NCI-H146 treated with DMSO at 0.1 percent for 48 hours (cell line): ENCODE results near the gene KCNA1.
A peak's percentile ranks its signal among the peaks of the same experiment; 100 is the strongest.
"Not testable (repeated sequence)": the region's sequence is repeated elsewhere in the genome, so short reads cannot be mapped to it uniquely, and the experiment has no call there.

ENCODE experiments used
- DNase-seq: peaks from one replicate; lab custom pipeline; 2025; ENCODE audit not compliant: unreplicated experiment; lab: John Stamatoyannopoulos, UW

Gene KCNA1

DNA sequence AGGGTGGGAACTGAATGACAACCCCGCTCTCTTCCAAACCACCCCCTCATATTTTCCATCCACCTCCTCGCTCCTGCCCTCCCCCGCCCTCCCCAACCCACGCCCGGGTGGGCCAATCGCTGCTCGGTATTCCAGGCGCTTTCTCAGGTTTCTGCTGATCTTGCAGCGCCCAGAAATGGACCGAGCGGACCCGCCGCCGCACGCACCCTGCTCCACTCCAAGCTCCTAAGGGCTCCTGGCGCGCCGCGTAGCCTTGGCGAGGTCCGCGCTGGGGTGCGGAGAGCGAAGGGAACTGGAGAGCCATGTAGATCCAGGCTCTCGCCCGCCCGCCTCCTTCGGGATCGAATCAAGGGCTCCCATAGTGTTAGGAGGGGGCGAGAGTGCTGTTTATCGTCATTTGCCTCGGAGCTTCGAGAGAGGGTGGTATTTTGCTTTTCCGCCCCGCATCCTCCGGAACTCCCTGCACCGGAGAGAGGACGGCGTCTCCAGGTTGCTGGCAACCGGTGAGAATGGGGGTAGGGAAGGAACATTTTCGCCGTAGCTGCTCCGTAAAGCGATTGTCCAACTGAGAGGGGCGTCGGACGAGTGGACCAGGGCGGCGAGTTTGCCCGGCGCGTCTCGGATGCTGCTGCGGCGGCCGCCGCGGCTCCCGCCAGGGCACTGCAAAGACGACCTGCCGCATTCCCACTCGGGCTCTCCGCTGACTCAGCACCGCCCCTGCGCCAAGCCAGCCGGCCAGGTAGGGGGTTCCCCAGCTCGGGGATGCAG is at the start of gene KCNA1:
Gene KCNA1 (plus strand): TSS at position 172 of the 768 bp plus-strand sequence. CDS start 1,474 bp downstream, outside the sequence.
- peak; percentile 56 for DNase-seq

GRCh38 chr12:4860741-4861140 is 49.0 kb upstream of the KCNA1 start:
- DNase-seq, result no peak

DNA sequence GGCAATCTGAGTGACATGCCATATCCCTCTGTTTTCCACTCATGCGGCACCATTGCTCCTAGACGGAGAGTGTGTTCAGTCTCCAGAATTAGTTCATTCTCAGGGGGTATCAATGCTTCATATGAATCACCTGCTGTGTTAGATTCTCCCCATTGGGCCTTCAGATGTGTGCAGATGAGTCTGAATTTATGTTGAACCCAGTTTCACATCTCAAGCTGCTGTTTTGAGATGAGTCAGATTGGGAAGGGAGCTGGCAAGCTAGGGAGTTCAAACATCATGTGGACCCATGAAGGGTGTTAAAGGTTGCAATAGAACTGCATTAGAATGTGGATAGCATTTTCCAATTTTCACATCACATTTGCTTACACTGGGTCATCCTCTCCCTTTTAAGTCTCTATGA is 46.9 kb upstream of the KCNA1 start:
- no peak for DNase-seq

DNA sequence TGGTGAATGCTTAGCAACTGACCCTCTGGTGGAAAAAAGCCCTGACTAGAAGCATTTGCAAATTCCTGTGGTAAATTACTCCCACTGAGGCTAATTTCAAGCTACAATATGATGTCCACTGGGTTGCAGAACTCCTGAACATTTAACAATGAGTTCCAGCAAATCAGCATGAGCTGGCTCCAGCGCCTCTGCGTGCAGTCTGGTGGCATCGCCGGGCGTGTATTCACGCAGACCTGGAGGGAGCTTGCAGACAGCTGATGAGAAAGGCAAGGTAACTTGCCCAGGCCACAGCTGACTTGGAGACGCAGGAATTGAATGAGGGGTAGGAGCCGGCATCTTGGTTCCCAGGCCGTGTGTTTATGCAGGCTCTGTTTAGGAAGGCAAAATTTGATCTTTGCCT is 45.1 kb upstream of the KCNA1 start:
- DNase-seq, result no peak

DNA sequence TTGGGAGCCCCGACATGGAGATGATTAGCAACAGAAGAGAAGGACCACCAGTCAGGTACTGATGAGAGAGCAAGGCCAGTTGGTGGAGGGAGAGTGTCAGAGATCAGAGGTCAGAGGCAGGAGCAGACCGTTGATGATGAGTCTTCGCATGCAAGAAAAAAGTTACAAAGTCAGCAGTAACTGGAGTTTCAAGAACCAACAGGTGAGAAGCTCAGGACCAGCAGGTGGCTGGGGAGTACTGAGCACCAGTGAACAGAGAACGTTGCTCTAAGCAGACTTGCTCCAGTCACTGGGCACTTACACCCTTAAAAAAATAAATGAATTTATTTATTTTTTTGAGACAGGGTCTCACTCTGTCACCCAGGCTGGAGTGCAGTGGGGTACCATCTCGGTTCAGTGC is 44.5 kb upstream of the KCNA1 start:
- DNase-seq, result no peak

GRCh38 chr12:4866299-4866698 is 43.4 kb upstream of the KCNA1 start:
- DNase-seq, result no peak

DNA sequence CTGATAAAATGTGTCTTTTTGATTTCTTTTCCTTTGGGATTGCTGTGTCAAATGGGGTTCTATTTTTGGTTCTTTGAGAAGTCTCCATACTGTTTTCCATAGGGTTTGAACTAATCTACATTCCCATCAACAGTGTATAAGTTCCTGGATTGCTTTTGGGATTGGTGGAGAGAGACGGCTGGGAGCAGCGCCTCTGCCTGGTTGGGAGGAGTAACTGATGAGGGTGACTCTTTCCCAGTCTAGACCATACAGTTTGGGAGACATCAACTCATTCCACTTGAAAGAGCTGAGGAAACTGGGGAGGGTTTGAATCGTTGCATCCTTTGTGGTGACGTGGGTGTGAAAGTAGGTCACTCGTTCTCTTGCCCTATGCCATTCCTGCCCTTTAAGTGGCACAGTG is 42.3 kb upstream of the KCNA1 start:
- DNase-seq, result no peak

GRCh38 chr12:4870423-4870822 is 39.3 kb upstream of the KCNA1 start:
- DNase-seq, result no peak

- no peak for DNase-seq
These were observed 38.2 kb upstream of the KCNA1 start for GRCh38 chr12:4871514-4871913.

DNA sequence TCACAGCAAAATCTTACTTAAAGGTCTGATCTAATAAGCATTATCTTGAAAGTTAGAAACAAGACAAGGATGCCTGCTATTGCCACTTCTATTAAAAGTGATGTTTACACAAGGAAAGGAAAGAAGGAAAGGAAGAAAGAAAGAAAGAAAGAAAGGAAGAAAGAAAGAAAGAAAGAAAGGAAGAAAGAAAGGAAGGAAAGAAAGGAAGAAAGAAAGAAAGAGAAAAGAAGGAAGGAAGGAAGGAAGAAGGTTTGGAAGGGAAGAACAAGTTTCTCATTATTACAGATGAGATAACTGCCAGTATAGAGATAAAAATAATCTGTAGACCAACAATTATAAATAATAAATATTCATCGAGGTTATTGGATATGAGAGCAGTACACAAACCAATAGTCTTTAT is 35.8 kb upstream of the KCNA1 start:
- DNase-seq, result no peak

DNA sequence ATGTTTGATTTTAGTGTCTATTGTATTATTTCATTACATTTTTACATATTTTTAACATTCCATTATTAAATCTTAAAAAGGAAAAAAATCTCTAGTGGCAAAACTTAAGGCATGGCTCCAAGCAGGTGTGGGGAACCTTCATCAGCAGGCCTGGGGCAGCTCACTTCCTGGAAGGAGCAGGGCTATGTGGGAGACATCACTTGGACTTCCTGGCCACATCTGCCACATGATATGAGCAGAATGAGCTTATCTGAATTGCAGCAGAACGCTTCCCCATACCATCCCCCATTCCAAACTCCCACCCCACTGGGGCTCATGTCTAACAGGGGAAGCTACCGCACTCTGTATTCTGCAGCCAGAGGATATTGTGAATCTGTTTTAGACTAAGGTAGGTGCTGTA is 35.0 kb upstream of the KCNA1 start:
- no peak for DNase-seq

DNA sequence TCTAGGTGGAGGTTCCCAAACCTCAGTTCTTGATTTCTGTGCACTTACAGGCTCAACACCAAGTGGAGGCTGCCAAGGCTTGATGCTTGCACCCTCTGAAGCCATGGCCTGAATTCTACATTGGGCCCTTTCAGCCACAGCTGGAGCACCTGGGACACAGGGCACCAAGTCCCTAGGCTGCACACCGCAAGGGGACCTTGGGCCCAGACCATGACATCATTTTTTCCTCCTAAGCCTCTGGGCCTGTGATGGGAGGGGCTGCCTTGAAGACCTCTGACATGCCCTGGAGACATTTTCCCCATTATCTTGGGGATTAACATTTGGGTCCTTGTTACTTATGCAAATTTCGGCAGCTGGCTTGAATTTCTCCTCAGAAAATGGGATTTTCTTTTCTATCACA is 30.2 kb upstream of the KCNA1 start:
- not testable (repeated sequence) for DNase-seq

DNA sequence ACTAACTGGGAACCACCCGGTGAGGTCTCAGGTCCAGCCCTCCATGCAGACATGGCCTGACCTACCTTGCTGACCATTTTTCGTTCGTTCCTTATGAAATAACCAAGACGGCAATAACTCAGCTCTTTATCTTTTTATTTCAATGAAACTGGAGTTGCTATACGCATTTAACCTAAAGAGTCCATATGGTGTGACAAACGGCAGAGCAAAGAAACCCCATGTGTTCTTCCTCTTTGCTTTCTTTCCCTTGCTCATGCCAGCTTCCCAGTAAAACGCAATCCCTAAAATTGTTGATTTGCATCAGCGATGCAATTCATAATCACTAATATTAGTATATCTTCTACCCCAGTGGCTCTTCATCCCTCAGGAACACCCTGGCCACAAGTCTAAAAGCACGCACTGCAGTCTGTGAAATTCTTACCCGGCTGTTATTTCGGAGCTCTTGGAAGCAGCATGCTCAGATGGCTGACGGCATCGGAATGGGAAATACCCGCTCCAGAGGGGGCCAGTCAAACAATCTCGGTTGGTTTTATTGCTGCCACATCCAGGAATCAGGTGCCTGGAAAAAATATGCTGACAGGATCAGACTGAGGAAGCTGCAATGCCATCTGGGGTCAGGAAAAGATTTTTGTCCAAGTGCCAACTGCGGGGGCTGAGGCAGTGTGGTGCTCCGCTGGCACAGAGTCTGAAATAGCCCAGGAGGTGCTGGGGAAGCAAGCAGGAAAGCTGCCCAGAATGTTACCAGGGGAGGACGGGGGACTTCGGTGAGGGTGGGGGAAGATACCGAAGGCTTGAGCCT is 28.2 kb upstream of the KCNA1 start:
- no peak for DNase-seq

DNA sequence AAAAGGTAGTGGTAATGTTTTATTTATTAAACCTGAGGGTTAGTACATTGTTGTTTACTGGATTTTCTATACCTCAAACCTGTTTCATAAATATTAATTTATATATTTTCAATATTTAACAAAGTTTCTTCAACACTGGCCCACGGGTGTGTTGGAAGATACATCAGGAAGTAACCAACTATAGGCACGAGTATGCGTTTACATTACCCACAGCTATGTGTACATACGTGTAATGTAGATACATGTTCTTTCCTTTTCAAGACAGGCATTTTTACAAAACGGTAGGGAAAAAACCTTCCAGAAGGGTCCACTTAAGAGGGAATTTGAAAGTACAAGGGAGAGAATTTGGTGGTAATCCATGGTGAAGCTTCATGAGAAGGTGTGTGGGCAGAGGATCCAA is 17.8 kb upstream of the KCNA1 start:
- no peak for DNase-seq

GRCh38 chr12:4892418-4892817 is 17.3 kb upstream of the KCNA1 start:
- DNase-seq, result no peak

DNA sequence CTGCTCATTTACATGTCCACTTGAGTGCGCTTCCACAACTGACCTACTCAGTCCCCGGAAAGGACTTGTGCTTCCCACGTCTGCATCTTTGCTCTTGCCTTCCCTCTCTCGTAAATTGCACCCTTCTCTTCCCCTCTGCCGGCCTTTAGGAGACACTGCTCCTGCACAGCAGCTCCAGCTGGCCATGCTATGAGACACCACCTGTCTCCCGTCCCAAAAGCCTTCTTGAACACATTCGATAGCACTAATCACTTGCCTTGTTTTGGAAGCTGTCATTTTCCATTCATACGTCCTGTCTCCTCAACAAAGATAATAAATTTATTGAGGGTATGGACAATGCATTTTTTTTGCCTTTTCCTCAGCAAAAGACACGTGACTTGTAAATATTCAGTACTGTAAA is 15.7 kb upstream of the KCNA1 start:
- peak; percentile 20 for DNase-seq

- DNase-seq, result peak; percentile 36
These were observed 10.3 kb upstream of the KCNA1 start for GRCh38 chr12:4899364-4899763.

DNA sequence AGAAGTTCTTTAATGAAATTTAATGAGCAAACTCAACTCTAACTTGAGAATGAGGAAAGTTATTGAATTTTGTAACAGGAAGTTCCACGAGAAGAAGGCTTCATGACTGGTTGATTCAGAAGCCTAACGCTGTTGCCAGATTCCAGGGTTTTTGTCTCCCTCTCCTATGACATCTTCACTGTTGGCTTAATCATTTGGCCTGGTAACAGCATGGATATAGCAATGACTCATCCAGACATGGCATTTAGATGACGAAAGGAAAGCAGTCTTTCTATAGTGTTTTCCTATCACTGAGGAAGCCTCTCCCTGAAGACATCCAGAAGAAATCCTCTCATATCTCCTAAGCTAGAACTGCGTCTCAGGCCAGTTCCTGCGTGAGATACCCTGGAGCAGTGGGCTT is 9.4 kb upstream of the KCNA1 start:
- DNase-seq, result no peak

GRCh38 chr12:4905316-4905715 is 4.4 kb upstream of the KCNA1 start:
- no peak for DNase-seq

DNA sequence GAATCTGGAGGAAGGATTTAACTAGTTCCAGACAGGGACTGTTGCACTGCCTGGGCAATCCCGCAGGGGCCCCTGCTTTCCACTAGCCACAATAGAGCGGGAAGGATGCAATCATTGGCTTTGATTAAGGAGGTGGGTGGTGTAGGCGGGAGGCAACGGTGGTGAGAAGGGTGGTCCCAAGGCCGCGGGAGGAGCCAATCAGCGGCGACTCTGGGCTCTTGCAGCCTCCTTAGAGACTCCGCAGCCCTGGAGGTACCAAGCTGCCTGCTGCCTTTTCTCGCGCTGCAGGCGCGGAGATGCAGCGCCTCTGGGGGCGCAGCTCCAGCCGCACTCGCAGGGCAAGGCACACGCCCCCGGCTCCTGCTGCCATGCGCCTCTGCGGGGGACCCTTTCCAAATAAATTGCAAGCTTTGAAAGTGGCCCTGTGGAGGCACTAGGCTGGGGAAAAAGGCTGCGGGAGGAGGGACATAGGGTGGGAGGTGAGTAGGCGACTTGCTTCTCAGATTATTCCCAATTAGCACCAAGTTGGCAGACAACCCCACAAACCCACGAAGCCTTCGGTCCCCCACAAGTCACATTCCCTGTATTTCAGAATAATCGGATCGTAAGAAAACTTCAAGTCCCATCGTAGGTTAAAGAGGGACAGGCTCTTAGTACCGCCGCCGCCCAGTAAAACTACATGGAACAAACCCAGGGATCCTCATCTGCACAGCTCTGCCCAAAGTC is 858 bp upstream of the KCNA1 start:
- peak; percentile 94 for DNase-seq

GRCh38 chr12:4909410-4909733 is 333 bp upstream of the KCNA1 start:
- DNase-seq, result no peak
